ENCODE data around the gene UBALD2. TPM values are rescaled to one million over a fixed set of nuclear protein-coding genes. Genes with fewer than 3 reads are reported as not detected.

Gene UBALD2
- total and polyA plus RNA-seq, 4 donors: 23.2 to 30.2 (median 26.7) TPM

- Histone ChIP-seq H3K4me3 (ENCODE audit: low read length in 2 of 2) (no peak overlapping the region), H3K9me3 (ENCODE audit: control insufficient read depth, low read length) (no peaks in the 10 kb centered on the region), H3K36me3 (ENCODE audit: control insufficient read depth in 1 of 2, insufficient read depth in 2 of 2, low read length in 1 of 2) (no peaks in the 10 kb centered on the region), H3K27me3 (ENCODE audit: control insufficient read depth in 1 of 2, insufficient read depth in 2 of 2, low read length in 1 of 2) (no peaks in the 10 kb centered on the region), H3K4me1 (ENCODE audit: control insufficient read depth in 1 of 2, insufficient read depth in 2 of 2, low read length in 2 of 2) (no peaks in the 10 kb centered on the region), H3K27ac (ENCODE audit: low read depth in 1 of 2, low read length in 2 of 2) (no peak overlapping the region)
- 80 to 82% methylated on average over 25 to 26 of the region's 26 CpGs for WGBS, 2 donors
- intact Hi-C loops (cut with DNase I): no loop called here
- DNase-seq: no peak
- ATAC-seq (ENCODE audit: low FRiP score): peak; percentile 7
Observed at GRCh38 chr17:76273445-76274111, 8.4 kb downstream of the UBALD2 start.

GRCh38 chr17:76274112-76274956 is 9.2 kb downstream of the UBALD2 start:
- ATAC-seq (ENCODE audit: low FRiP score): no peak
- no peak overlapping the region for H3K4me3 ChIP-seq (ENCODE audit: low read length in 2 of 2)
- H3K36me3 ChIP-seq (ENCODE audit: control insufficient read depth in 1 of 2, insufficient read depth in 2 of 2, low read length in 1 of 2): no peaks in the 10 kb centered on the region
- DNase-seq: no peak
- no peaks in the 10 kb centered on the region for H3K4me1 ChIP-seq (ENCODE audit: control insufficient read depth in 1 of 2, insufficient read depth in 2 of 2, low read length in 2 of 2)
- WGBS, 2 donors: 72 to 77% methylated on average over 21 of the region's 21 CpGs
- no peak overlapping the region for H3K27ac ChIP-seq (ENCODE audit: low read depth in 1 of 2, low read length in 2 of 2)
- intact Hi-C loops (cut with DNase I): no loop called here
- no peaks in the 10 kb centered on the region for H3K27me3 ChIP-seq (ENCODE audit: control insufficient read depth in 1 of 2, insufficient read depth in 2 of 2, low read length in 1 of 2)
- H3K9me3 ChIP-seq (ENCODE audit: control insufficient read depth, low read length): no peaks in the 10 kb centered on the region

- DNase-seq: no peak
- Histone ChIP-seq H3K4me1 (ENCODE audit: control insufficient read depth in 1 of 2, insufficient read depth in 2 of 2, low read length in 2 of 2) (no peaks in the 10 kb centered on the region), H3K27ac (ENCODE audit: low read depth in 1 of 2, low read length in 2 of 2) (no peak overlapping the region), H3K4me3 (ENCODE audit: low read length in 2 of 2) (no peak overlapping the region), H3K27me3 (ENCODE audit: control insufficient read depth in 1 of 2, insufficient read depth in 2 of 2, low read length in 1 of 2) (no peaks in the 10 kb centered on the region), H3K9me3 (ENCODE audit: control insufficient read depth, low read length) (no peaks in the 10 kb centered on the region), H3K36me3 (ENCODE audit: control insufficient read depth in 1 of 2, insufficient read depth in 2 of 2, low read length in 1 of 2) (no peaks in the 10 kb centered on the region)
- ATAC-seq (ENCODE audit: low FRiP score): no peak
- WGBS, 2 donors: 89 to 90% methylated on average over 22 of the region's 22 CpGs
- intact Hi-C loops (cut with DNase I): loop anchor here (5.0 kb wide), 4 partner anchors 33 to 263 kb away; partner anchors contain the start of gene RNF157 (in 1 of the 2)
Observed at GRCh38 chr17:76275382-76276068, 10.4 kb downstream of the UBALD2 start.

GRCh38 chr17:76276069-76276431 is 10.9 kb downstream of the UBALD2 start:
- ATAC-seq (ENCODE audit: low FRiP score): no peak
- intact Hi-C loops (cut with DNase I): loop anchor here (5.0 kb wide), 4 partner anchors 34 to 264 kb away; partner anchors contain the start of gene RNF157 (in 1 of the 2)
- H3K4me3 ChIP-seq (ENCODE audit: low read length in 2 of 2): no peak overlapping the region
- no peaks in the 10 kb centered on the region for H3K9me3 ChIP-seq (ENCODE audit: control insufficient read depth, low read length)
- no peaks in the 10 kb centered on the region for H3K27me3 ChIP-seq (ENCODE audit: control insufficient read depth in 1 of 2, insufficient read depth in 2 of 2, low read length in 1 of 2)
- DNase-seq: no peak
- no peak overlapping the region for H3K27ac ChIP-seq (ENCODE audit: low read depth in 1 of 2, low read length in 2 of 2)
- 86 to 88% methylated on average over 11 of the region's 11 CpGs for WGBS, 2 donors
- H3K36me3 ChIP-seq (ENCODE audit: control insufficient read depth in 1 of 2, insufficient read depth in 2 of 2, low read length in 1 of 2): no peaks in the 10 kb centered on the region
- H3K4me1 ChIP-seq (ENCODE audit: control insufficient read depth in 1 of 2, insufficient read depth in 2 of 2, low read length in 2 of 2): no peaks in the 10 kb centered on the region

GRCh38 chr17:76276461-76277299 is 11.5 kb downstream of the UBALD2 start:
- ATAC-seq (ENCODE audit: low FRiP score): no peak
- 90 to 92% methylated on average over 19 of the region's 19 CpGs for WGBS, 2 donors
- no peak for DNase-seq
- H3K9me3 ChIP-seq (ENCODE audit: control insufficient read depth, low read length): no peaks in the 10 kb centered on the region
- H3K4me3 ChIP-seq (ENCODE audit: low read length in 2 of 2): no peak overlapping the region
- H3K27me3 ChIP-seq (ENCODE audit: control insufficient read depth in 1 of 2, insufficient read depth in 2 of 2, low read length in 1 of 2): no peaks in the 10 kb centered on the region
- no peaks in the 10 kb centered on the region for H3K4me1 ChIP-seq (ENCODE audit: control insufficient read depth in 1 of 2, insufficient read depth in 2 of 2, low read length in 2 of 2)
- intact Hi-C loops (cut with DNase I): loop anchor here (5.0 kb wide), 4 partner anchors 34 to 264 kb away; partner anchors contain the start of gene RNF157 (in 1 of the 2)
- no peaks in the 10 kb centered on the region for H3K36me3 ChIP-seq (ENCODE audit: control insufficient read depth in 1 of 2, insufficient read depth in 2 of 2, low read length in 1 of 2)
- H3K27ac ChIP-seq (ENCODE audit: low read depth in 1 of 2, low read length in 2 of 2): no peak overlapping the region

- WGBS, 2 donors: 92 to 93% methylated on average over 31 of the region's 31 CpGs
- Histone ChIP-seq H3K9me3 (ENCODE audit: control insufficient read depth, low read length) (no peaks in the 10 kb centered on the region), H3K27ac (ENCODE audit: low read depth in 1 of 2, low read length in 2 of 2) (no peak overlapping the region), H3K4me1 (ENCODE audit: control insufficient read depth in 1 of 2, insufficient read depth in 2 of 2, low read length in 2 of 2) (no peaks in the 10 kb centered on the region), H3K4me3 (ENCODE audit: low read length in 2 of 2) (no peak overlapping the region), H3K27me3 (ENCODE audit: control insufficient read depth in 1 of 2, insufficient read depth in 2 of 2, low read length in 1 of 2) (no peaks in the 10 kb centered on the region), H3K36me3 (ENCODE audit: control insufficient read depth in 1 of 2, insufficient read depth in 2 of 2, low read length in 1 of 2) (no peaks in the 10 kb centered on the region)
- ATAC-seq (ENCODE audit: low FRiP score) (no peak), DNase-seq (no peak)
- intact Hi-C loops (cut with DNase I): loop anchor here (5.0 kb wide), 4 partner anchors 35 to 265 kb away; partner anchors contain the start of gene RNF157 (in 1 of the 2)
Observed at GRCh38 chr17:76277300-76278267, 12.4 kb downstream of the UBALD2 start.

GRCh38 chr17:76278268-76278908 is 13.2 kb downstream of the UBALD2 start:
- 88 to 92% methylated on average over 19 of the region's 19 CpGs for WGBS, 2 donors
- intact Hi-C loops (cut with DNase I): loop anchor here (5.0 kb wide), 4 partner anchors 36 to 266 kb away; partner anchors contain the start of gene RNF157 (in 1 of the 2)
- no peaks in the 10 kb centered on the region for H3K4me1 ChIP-seq (ENCODE audit: control insufficient read depth in 1 of 2, insufficient read depth in 2 of 2, low read length in 2 of 2)
- no peaks in the 10 kb centered on the region for H3K36me3 ChIP-seq (ENCODE audit: control insufficient read depth in 1 of 2, insufficient read depth in 2 of 2, low read length in 1 of 2)
- no peaks in the 10 kb centered on the region for H3K9me3 ChIP-seq (ENCODE audit: control insufficient read depth, low read length)
- no peak for ATAC-seq (ENCODE audit: low FRiP score)
- DNase-seq: no peak
- no peak overlapping the region for H3K27ac ChIP-seq (ENCODE audit: low read depth in 1 of 2, low read length in 2 of 2)
- no peak overlapping the region for H3K4me3 ChIP-seq (ENCODE audit: low read length in 2 of 2)
- no peaks in the 10 kb centered on the region for H3K27me3 ChIP-seq (ENCODE audit: control insufficient read depth in 1 of 2, insufficient read depth in 2 of 2, low read length in 1 of 2)

All from aorta (tissue), 5 donors.